NT2/D1 (cell line): Measurements from ENCODE around the gene MRTFA.

Source experiments
- SUZ12 ChIP-seq: IDR thresholded peaks from 2 replicates; pipeline ENCODE4 v1.6.1; 2011; ENCODE audit not compliant: insufficient read length, insufficient read depth; ENCODE audit errors: extremely low read depth
- YY1 ChIP-seq: IDR thresholded peaks from 2 replicates; pipeline ENCODE4 v1.6.1; 2011; ENCODE audit not compliant: insufficient read length, insufficient read depth
- ZNF274 ChIP-seq: IDR thresholded peaks from 2 replicates; pipeline ENCODE4 v1.6.1; 2011; ENCODE audit warnings: mild to moderate bottlenecking, low read depth, low read length

DNA sequence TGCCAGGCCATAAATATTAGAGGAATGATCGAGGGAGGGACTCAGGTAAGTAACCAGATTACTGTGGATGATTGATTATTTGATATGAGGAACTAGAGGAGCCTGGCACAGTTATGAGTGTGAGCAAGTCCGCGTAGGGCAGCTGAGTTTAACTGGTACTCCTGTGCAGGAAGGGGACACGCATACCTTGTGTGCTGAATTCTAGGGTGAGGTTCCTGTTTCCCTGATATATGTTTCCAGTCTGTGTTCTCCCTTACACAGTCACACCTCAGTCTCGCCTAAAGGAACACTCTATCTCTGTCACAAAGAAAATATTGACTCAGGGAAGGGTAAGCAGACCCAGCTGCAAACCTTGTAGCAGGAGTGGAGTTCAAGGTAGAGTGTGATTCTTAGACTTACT, 248.8 kb downstream of the MRTFA start:
- TF ChIP-seq SUZ12, result no peak
- TF ChIP-seq YY1, result no peak
- TF ChIP-seq ZNF274, result no peak
